HG02642 (cell line): ENCODE measurements around the gene TOMM40L.

Experiments used
- ATAC-seq: cut with Tn5 transposase; IDR thresholded peaks from one replicate; pipeline ENCODE4 v1.9.1; 2021; ENCODE audit warnings: mild to moderate bottlenecking; ENCODE audit not compliant: unreplicated experiment, poor library complexity

Gene TOMM40L

DNA sequence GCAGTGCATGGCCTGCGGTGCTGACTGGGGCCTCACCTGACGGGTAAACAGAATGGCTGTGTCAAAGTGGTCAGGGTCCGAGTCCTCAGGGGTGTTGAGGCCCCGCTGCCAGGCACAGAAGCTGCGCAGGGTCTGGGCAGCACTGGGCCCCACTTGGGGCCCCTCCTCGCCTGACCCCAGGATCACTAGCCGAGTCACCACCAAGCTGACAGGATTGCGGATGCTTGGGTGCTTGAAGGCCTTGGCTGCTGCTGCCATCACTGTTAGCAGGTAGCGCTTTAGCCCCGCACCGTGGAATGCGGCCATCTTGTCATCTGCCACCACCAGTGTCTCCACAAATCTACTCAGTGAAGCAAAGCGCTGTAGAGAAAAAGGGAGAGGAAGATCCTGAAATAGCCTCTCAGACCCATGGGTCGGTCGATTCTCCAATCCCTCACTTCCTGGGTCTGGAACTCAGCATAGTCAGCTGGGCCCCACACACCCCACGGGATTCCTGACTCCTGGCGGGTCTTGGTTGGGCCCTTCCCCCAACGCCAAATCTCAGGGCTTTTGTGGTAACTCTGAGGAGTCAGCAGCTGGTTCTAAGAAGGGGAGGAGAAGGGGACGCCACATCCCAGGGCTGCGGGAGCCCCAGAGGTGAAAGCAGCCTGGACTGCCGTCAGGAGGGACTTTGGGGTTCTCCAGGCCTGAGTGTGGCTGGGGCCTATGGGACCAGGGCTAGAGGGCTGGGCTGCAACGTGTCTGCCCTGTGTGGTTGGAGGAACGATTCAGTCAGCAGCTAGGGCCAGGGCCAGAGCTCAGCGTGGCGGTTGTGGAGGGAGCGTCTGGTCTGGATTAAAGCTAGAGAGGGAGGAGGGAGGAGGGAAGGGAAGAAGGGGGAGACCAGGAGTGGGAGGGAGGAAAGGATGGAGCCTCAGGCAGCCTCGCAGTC lies 29.1 kb upstream of the TOMM40L start:
- no peak for ATAC-seq

DNA sequence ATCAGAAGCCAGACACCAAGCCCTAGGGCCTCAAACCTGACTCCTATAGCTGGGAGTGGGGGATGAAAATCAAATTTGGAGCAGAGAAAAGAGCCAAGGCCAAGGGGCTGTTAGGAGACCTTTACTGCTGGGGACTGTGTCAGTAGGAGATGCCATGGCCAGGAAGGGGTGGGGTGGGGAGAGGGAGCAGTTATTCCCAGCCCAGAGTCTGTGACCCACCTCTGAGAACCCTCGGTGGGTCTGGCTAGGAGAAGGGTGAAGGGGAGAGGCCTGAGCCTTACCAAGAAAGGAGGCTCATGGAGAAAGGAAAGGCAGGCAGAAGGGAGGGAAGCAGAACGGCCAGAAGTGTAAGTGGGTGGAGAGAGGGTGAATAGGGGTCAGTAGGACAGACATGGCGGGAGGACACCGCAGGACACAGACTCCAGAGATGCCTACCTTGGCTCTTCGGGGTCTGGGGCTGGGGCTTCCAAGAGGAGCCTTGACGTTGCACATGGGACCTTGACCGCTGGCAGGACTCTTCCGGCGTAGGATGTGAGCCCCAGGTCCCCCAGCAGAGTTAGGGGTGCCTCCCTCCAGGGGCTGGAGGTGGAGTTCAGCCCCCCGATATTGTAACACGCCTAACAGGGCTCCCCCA lies 28.2 kb upstream of the TOMM40L start:
- ATAC-seq, result no peak

DNA sequence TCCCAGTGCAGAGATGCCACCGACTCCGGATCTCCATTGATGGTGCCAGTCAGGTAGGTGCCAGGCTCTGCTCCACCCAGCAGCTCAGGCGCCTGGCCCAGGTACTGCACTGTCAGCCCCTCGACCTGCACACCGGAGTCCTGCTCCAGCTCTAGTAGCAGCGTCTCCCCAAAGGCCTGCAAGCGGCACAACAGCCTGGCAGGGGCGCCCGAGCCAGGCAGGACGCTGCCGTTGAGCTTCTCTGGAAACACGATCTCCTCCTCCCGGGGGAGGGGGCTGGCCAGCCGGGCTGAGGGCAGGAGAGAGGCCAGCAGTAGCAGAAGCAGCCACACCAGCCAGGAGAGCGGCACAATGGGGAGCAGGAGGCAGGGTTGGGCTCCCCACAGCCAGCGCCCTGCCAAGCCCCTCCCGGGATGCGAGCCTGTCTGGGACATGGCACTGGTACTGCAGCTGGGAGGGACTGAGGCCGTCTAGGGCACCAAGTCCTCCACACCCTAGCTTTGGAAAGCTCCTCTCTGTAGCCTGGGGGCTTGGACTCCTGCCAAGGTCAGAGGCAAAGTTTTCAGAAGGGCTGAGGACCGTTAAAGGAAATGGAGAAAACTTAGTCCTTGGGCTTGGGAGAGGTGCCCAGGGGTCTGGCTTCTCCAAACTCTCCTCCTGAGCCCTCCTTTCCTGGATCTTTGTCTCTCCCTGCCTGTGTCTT lies 27.5 kb upstream of the TOMM40L start:
- ATAC-seq, result no peak

DNA sequence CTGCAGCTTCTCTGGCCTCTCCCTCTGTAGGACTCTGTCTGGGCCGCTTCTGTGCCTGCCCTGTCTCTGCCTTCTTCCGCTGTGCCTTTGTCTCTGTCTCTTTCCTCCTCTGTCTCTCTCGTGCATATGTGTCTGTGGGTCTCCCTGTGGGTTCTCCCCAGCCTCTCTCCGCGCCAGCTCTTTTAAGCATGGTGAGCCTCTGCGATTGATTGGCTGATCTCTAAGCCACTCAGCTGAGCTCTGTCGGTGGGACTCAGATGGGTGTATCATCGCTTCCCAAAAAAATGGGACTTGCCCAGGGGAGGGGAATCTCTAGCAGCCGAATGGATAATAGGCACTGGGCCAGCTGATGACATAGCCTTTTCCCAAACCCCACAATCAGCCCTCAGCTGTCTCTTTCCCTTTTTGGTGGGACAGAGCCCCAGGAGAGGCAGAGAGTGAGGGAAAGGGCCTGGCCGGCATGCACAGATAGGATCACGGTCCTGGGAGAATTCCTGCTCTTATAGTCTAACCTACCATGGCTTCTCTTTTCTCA lies 26.9 kb upstream of the TOMM40L start, which contains the start of gene ADAMTS4:
Gene ADAMTS4, minus strand, starts transcription at position 158 of the 535 bp plus-strand sequence. CDS start 427 bp downstream, outside the sequence.
- no peak for ATAC-seq

DNA sequence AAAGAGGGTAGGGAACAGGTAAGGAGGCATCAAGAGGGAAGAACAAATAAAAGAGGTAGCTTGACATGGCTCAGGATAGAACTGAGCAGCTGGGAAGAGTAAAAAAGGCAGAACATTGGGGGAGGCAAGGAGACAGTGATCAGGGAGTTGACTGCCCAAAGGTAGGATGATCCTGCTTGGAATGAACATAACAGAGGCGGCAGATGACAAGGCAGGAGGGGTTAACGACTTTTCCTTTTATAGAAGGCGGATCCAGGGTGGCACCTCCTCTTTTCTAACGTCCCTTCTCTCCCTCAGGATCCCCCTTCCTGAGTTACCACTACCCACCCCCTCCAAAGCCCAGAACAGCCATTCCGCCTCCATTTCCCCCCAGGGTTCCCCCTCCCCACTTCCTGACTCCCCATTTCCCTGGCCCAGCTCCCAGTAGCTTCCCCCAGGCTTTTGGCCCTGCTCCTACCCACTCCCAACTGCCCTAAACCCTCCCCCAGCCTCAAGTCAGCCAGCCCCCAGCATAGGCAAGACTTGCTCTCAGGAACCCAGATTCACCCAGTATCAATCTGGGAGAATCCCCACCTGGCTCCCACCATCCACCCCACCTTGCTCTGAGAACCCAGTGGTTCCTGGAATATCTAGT lies 26.2 kb upstream of the TOMM40L start:
- ATAC-seq, result no peak

DNA sequence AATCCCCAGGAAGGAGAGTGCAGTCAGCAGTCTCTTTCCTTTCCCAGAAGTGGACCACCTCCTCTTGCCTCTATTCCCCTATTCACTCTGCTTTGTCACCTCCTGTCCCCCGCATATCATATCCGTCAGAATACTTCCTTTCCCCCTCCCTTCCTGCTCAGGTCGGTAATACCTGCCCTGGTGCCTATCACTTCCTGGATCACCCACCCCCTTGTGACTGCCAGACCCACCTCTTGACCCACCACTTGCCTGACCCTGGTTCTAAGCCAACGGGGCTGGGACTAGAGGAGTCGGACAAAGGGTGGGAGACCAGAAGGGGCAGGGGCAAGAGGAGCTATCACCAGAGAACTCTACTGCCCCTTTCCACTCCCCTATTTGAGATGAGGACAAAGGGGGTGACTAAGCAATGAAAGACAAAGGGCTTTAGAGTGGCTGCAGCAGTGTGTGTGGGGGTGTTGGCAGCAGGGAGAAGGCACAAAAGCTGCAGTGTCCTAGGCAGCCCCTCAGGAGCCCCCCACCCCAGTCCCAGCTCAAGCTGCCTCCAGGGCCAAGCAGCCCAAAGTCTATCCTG lies 25.4 kb upstream of the TOMM40L start:
- ATAC-seq, result no peak

DNA sequence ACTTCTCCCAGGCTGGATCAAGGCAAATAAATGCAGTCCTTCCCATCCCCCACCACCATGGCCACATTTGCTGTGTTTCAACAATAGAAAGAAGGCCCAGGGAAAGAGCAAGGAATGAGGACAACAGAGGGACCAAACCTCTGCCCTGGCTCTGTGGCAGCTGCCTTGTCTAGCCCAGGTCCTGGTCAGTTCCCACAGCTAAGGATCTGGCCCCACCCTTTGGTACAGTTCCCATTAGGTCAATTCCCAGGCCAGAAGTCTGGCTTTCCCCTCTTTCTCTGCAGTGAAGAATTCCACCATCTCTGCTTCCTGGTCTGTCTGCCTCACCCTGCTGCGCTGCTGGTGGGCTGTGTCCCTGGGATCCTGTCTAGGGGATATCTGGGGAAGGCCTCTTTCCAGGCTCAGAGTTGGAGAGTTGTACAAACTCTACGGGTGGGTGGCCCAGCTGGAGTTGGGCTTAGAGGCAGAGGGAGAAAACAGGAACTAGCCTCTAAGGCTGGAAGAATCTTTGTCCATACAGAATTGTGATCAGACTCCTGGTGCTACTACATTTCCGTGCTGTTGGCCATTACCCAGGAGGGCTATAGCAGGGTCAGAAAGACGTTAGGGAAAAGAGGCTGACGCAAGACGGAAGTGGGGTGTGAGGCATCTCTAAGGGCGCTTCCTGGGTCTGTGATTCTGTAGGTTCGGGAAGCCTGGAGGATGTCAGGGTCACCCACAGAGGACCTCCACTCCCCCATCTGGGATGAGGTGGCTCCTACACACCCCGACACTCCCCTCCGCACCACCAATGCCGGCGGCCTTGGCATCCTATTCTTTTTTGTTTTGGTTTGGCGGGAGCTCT lies 24.6 kb upstream of the TOMM40L start:
- no peak for ATAC-seq

DNA sequence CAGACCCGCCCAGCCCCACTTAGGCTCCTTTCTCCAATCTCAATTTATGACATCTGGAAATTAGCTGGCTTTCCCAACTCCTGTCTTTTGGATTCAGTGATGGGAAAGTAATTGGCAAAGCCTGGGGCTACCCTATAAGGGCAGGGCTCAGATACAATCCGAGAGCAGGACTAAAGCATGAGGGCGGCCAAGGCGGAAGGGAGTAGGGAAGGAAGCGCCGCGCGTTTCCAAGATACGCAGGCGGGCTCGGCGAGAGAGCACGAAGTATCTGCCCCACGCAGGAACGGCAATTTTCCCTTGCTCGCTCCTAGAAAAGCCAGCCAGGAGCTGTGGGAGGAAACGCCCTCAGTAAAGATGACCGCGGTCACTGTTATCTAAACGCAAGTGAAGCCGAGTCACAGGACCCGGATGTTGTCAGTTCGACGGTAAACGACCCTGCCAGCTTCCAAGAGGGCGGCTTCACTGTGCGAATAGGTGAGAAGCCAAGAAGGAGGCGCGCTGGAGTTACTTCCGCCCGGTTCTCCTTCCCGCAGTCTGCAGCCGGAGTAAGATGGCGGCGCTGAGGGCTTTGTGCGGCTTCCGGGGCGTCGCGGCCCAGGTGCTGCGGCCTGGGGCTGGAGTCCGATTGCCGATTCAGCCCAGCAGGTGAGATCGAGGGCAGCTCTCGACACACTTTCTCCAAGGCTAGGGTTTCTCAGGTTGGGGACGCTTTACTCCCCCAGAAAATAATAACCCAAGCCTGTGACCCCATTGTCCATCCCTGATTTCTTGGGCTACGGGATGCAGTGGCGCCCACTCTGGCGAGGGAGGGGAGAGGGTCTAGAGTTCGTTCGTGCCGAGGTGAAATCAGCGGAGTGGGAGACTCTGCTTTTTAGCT lies 23.8 kb upstream of the TOMM40L start, which contains the start of gene NDUFS2:
Gene NDUFS2, plus strand, starts transcription at position 532 of the 877 bp plus-strand sequence. Its CDS starts 19 bp downstream, at position 551.
- peak; percentile 93 for ATAC-seq

DNA sequence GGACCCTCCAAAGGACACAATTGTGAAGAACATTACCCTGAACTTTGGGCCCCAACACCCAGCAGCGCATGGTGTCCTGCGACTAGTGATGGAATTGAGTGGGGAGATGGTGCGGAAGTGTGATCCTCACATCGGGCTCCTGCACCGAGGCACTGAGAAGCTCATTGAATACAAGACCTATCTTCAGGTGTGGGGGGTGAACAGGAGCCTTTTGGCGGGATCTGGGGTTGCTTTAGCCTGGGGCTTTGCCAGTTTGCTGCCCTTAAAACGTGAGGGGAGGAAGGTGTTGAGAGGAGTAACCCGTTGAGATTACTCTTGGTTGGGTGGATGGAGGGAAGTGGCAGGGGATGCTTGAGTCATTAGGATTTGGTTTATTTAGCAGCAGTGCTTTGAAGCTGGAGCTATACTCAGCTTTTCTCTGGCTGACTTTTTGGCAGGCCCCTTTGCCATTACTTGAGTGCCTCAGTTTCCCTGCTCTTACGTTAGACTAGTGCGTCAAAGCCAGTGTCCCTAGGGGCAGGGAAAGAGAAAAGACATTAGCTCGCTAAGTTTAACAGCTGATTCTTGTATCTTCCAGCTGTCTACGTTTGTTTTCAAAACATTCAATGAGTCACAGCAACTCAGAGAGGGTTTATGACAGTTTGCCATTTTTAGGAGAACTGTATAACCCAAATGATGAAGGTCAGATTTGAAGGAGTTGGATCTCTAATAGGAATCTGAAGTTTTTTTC lies 19.3 kb upstream of the TOMM40L start:
- ATAC-seq, result no peak

DNA sequence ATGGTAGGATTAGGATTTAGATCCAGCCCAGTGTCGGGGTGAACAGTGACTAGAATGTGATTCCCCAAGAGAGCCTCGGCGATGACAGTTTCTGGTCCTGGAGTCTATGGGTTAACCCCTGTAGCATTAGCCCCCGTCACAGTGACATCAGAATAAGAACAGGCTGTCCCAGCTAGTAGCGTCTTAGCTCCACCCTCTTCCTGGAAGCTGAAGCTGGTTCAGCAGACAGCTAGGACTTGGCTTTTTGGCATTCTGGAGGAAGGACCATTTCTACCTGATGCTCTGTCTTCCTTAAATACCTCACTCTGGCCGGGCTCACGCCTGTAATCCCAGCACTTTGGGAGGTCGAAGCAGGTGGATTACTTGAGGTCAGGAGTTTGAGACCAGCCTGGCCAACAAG lies 18.7 kb upstream of the TOMM40L start:
- ATAC-seq, result no peak

DNA sequence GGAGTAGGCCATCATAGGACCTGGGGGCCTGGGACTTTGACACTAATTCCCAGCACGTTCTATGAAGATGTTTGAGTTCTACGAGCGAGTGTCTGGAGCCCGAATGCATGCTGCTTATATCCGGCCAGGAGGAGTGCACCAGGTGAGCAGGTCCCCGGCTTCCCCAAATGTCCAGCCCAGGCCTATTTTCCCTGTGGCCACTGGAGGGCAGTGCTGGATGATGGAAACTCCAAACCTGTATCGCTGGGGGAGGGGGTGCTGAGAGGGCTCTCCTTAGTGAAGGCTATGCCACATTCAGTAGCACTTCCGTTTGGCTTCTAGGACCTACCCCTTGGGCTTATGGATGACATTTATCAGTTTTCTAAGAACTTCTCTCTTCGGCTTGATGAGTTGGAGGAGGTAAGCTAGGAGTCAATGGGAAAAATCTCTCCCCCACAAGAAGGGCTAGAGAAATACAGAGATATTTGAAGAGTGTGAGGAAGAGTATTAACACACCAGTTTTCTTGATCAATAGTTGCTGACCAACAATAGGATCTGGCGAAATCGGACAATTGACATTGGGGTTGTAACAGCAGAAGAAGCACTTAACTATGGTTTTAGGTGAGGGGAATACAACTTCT lies 16.0 kb upstream of the TOMM40L start:
- ATAC-seq, result peak; percentile 73

DNA sequence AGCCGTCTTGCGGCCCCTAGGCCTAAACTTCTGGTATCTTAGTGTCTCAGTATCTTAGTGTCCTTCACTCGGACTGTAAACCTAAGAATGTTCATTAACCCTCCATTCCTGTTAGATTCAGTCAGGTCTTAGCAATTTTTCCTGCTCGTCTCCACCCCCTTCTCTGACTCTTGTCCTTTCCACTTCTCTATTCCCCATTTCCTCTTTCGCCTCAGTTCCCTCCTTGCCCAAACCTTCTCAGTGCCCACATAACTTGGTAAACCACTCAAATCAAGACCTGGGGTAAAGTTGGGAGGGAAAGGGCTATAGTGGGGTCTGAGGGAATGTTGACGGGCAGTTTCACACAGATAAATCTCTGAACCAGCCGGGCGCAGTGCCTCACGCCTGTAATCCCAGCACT lies 11.5 kb upstream of the TOMM40L start:
- ATAC-seq, result no peak

DNA sequence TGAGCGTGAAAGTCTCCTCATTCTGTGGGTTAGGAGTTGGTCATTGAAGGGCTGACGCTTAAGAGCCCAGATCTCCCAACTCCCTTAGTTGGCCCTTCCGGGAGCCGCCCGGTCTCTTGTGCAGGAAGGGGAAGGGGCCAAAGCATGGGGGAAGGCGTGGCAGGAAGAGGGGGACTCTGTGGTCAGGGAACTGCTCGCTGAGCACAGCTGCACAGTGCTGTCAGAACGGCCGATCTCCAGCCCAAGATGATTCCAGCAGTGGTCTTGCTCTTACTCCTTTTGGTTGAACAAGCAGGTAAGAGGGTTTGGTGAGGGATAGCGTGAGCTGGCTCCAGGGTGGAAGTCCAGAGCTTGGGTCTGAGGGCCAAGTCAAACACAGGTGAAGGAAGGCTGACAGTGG lies 10.8 kb upstream of the TOMM40L start, which contains the start of gene FCER1G:
Gene FCER1G, plus strand, starts transcription at position 220 of the 400 bp plus-strand sequence. Its CDS starts 27 bp downstream, at position 247.
- ATAC-seq, result no peak

DNA sequence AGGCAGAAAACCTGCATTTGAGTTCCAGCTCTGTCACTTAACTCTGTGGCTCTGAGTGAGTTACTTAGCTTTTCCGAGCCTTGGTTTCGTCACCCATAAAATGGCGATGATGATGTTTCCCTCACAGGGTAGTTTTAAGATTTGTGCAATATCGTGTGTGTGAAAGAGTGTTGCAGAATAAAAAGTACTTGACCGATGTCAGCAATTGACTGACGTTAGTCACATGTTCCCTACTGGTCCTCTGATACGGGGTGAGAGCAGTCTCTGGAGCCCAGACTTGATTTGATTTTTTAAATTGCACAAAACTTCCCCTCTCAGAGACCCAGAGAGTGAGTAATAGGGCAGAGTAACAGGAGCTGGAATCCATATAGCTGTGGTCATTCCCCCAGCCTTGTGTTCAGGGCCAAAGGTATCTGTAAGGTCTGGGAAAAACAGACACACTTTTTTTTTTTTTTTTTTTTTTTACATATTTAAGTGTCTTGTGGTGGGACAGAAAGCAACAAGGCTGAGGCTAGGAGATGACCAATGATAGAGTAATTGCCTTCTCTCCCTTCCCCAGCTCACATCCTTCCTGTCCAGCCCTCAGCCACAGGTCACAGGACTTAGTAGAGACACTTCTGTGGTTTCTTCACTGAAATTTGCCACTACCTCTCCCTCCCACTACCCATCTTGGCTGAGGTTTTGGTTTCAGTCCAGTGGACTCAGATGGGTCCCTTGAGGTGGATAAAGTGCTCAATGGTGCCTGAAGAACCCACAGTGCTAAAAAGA lies 8.7 kb upstream of the TOMM40L start:
- ATAC-seq, result peak; percentile 82

DNA sequence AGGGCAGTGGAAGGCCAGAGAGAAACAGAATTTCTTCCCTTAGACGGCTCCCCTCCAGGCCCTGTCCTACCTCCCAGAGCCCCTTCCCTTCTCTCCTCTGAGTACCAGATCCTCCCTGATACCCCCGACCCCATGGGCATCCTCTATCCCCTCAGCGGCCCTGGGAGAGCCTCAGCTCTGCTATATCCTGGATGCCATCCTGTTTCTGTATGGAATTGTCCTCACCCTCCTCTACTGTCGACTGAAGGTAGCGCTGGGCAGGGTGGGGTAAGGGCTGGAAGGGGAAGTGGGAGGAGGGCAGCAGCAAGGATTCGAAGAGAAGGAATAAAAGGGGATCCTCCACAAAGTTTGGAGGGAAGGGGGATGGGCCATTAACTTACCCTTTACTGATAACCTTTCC lies 8.0 kb upstream of the TOMM40L start:
- no peak for ATAC-seq
